ENCODE results near the gene GNA12.

DNA sequence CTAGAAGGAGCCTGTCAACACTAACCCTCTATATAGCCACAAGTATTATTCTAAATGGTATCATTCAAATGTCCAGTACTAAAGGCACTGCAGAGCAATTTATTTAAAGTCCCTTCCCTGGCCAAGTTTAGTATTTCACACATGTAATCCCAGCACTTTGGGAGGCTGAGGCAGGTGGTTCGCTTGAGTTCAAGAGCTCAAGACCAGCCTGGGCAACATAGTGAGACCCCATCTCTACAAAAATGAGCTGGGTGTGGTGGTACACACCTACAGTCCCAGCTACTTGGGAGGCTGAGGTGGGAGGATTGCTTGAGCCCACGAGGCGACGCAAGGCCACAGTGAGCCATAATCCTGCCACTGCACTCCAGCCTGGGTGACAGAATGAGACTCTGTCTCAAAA lies 3.6 kb downstream of the GNA12 start:
- TF ChIP-seq, protein P1, sequence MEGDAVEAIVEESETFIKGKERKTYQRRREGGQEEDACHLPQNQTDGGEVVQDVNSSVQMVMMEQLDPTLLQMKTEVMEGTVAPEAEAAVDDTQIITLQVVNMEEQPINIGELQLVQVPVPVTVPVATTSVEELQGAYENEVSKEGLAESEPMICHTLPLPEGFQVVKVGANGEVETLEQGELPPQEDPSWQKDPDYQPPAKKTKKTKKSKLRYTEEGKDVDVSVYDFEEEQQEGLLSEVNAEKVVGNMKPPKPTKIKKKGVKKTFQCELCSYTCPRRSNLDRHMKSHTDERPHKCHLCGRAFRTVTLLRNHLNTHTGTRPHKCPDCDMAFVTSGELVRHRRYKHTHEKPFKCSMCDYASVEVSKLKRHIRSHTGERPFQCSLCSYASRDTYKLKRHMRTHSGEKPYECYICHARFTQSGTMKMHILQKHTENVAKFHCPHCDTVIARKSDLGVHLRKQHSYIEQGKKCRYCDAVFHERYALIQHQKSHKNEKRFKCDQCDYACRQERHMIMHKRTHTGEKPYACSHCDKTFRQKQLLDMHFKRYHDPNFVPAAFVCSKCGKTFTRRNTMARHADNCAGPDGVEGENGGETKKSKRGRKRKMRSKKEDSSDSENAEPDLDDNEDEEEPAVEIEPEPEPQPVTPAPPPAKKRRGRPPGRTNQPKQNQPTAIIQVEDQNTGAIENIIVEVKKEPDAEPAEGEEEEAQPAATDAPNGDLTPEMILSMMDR (IDR thresholded peaks at IDR 0.05), result no peak
- TF ChIP-seq MXI1 (IDR thresholded peaks at IDR 0.05; ENCODE audit: low read depth, low read length) (no peak), TAF1 (IDR thresholded peaks at IDR 0.05; ENCODE audit: borderline replicate concordance, low read depth, low read length) (no peak)
